AG09319 (cell line): Measurements from ENCODE around the gene NFKBIL1.

Experiments used
- DNase-seq: peaks from one replicate; pipeline ENCODE4 v3.0.0-alpha.2; 2010; ENCODE audit warnings: low read depth; ENCODE audit errors: extremely low read depth
- CTCF ChIP-seq: IDR thresholded peaks from 2 replicates; pipeline ENCODE4 v1.5.1; 2011; ENCODE audit warnings: low read depth, mild to moderate bottlenecking, inconsistent platforms, low read length, moderate library complexity

The NFKBIL1 gene

GRCh38 chr6:31568537-31568961, 21.1 kb downstream of the NFKBIL1 start:
- no peak for DNase-seq

DNA sequence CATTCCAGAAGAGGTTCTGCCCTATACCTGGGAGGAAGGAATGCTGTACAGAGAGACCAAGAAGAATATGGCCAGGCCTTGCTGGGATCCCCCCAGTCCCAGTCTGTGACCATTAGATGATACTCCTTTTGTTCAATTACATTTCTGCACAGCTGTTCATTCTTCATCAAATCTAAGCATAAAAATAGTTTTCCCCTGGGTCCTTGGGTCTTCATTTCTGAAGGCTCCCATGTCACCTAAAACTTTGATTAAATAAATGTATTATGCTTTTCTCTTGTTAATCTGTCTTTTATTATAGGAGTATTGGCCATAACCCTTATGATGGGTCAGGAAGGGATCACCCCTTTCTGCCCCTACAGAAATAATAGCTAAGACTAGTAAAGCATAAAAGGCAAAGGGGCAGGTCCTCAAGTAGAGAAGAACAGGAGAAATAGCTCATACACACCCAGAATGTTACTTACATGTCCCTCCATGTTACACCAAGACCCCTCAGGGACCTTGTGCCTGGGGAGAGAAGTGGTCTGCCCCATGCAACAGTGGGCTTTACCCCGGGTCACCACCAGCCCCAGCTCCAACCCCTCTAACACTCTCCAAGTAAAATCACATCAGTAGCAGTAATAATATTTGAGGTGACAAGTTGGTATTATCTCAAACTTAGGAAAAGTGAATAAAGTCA, 22.6 kb downstream of the NFKBIL1 start:
- DNase-seq: no peak
- TF ChIP-seq CTCF: no peak

More at GRCh38 chr6:31568537-31568961, 21.1 kb downstream of the NFKBIL1 start:
- no peak for TF ChIP-seq CTCF

DNA sequence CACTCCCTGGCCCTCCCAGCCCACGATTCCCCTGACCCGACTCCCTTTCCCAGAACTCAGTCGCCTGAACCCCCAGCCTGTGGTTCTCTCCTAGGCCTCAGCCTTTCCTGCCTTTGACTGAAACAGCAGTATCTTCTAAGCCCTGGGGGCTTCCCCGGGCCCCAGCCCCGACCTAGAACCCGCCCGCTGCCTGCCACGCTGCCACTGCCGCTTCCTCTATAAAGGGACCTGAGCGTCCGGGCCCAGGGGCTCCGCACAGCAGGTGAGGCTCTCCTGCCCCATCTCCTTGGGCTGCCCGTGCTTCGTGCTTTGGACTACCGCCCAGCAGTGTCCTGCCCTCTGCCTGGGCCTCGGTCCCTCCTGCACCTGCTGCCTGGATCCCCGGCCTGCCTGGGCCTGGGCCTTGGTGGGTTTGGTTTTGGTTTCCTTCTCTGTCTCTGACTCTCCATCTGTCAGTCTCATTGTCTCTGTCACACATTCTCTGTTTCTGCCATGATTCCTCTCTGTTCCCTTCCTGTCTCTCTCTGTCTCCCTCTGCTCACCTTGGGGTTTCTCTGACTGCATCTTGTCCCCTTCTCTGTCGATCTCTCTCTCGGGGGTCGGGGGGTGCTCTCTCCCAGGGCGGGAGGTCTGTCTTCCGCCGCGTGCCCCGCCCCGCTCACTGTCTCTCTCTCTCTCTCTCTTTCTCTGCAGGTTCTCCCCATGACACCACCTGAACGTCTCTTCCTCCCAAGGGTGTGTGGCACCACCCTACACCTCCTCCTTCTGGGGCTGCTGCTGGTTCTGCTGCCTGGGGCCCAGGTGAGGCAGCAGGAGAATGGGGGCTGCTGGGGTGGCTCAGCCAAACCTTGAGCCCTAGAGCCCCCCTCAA, 24.9 kb downstream of the NFKBIL1 start, which contains the start of gene LTA:
Gene LTA, plus strand, starts transcription at position 249 of the 871 bp plus-strand sequence. Its CDS starts 454 bp downstream, at position 703.
- DNase-seq: no peak
- no peak for TF ChIP-seq CTCF

GRCh38 chr6:31573239-31574105, 26.1 kb downstream of the NFKBIL1 start:
- TF ChIP-seq CTCF: no peak
- no peak for DNase-seq

- TF ChIP-seq CTCF: no peak
- no peak for DNase-seq
Measured at GRCh38 chr6:31574106-31575061, 27.0 kb downstream of the NFKBIL1 start.

GRCh38 chr6:31575335-31575901, 28.0 kb downstream of the NFKBIL1 start, which contains the start of gene TNF:
TSS of gene TNF (plus strand) at chr6:31575565. CDS start at chr6:31575742, 177 bp downstream.
- no peak for TF ChIP-seq CTCF

More at GRCh38 chr6:31575335-31575901, 28.0 kb downstream of the NFKBIL1 start, which contains the start of gene TNF:
- no peak for DNase-seq
